NCI-H128 (cell line): ENCODE results near the gene CCDC27.
"Not testable (repeated sequence)": the region's sequence is repeated elsewhere in the genome, so short reads cannot be mapped to it uniquely, and the experiment has no call there.

Source experiments
- DNase-seq: peaks from one replicate; lab custom pipeline; 2025; ENCODE audit not compliant: unreplicated experiment; lab: John Stamatoyannopoulos, UW

Gene CCDC27

GRCh38 chr1:3735027-3735681 is 17.1 kb upstream of the CCDC27 start:
- no peak for DNase-seq

GRCh38 chr1:3735688-3736087 is 16.6 kb upstream of the CCDC27 start:
- no peak for DNase-seq

- no peak for DNase-seq
These were observed 16.1 kb upstream of the CCDC27 start for GRCh38 chr1:3736131-3736561.

DNA sequence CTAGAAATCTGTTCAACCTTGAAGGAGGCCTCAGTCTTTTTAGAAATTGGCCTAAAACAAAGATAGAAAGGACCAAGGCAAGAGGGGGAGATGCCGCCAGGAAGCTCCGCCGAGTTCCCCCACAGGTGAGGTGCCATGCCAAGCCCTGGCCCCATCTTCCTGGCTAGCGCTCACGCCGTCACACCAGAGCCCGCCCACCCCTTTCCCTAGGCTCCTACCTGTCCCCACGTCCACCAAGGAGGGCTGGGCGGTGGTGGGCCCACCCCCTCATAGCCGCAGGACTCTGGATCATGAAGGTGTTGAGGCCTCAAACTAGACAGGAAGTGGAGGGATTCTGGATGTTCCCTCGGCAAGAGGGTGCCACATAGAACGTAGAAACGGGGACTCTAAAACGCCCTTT is 15.5 kb upstream of the CCDC27 start:
- DNase-seq, result no peak

- no peak for DNase-seq
These were observed 13.3 kb upstream of the CCDC27 start for GRCh38 chr1:3738943-3739342.

DNA sequence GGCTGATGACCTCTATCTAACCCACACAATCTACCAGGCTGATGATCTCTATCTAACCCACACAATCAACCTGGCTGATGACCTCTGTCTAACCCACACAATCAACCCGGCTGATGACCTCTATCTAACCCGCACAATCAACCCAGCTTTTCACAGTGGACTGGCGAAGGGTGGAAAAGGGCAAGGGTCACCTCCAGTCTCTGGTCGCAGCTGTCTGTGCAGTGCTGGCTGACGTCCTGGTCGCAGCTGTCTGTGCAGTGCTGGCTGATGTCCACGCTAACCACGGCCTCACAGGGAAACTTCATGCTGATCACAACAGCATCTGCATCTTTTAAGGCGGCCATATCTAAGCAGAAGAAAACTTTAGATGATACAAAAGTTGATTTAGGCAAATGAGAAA is 12.2 kb upstream of the CCDC27 start:
- no peak for DNase-seq

- DNase-seq, result no peak
These were observed 11.5 kb upstream of the CCDC27 start for GRCh38 chr1:3740752-3741151.

GRCh38 chr1:3741566-3742438 is 10.4 kb upstream of the CCDC27 start:
- DNase-seq, result no peak

GRCh38 chr1:3742439-3743298 is 9.6 kb upstream of the CCDC27 start:
- DNase-seq, result no peak

GRCh38 chr1:3743421-3743820 is 8.8 kb upstream of the CCDC27 start:
- no peak for DNase-seq

DNA sequence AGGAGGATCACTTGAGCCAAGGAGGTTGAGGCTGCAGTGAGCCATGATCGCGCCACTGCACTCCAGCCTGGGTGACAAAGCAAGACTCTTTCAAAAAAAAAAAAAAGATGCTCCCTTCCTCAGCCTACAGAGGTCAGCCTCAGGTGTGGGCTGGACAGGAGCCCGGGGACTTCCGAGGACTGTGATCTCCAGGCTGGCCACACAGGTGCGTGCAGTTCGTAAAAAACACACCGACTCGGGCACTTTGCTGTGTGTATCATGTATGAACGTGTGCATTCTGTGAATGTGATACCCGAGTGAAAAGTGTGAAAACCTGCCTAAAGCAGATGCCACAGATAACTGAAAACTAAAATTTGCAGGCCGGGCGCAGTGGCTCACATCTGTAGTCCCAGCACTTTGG is 8.4 kb upstream of the CCDC27 start:
- no peak for DNase-seq

- DNase-seq, result no peak
These were observed 7.6 kb upstream of the CCDC27 start for GRCh38 chr1:3744646-3745045.

DNA sequence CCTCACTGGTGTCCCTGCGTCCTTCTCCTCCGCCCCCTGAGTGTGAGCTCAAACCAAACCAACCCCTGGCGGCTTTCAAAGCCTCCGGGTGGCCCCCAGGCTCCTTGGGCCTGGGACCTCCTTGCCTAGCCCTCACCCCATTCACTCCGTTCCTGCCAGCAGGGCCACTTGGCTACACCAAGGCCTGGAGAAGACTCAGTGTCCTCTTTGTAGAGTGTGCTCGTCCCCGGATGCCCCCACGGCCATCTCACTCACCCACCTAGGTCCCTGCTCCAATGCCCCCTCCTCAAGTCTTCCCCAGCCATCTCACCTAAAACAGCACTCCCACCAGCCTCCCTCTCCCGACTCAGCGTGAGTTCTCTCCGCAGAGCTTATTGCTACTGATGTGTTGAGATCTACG is 7.2 kb upstream of the CCDC27 start:
- no peak for DNase-seq

GRCh38 chr1:3745590-3746381 is 6.5 kb upstream of the CCDC27 start:
- no peak for DNase-seq

DNA sequence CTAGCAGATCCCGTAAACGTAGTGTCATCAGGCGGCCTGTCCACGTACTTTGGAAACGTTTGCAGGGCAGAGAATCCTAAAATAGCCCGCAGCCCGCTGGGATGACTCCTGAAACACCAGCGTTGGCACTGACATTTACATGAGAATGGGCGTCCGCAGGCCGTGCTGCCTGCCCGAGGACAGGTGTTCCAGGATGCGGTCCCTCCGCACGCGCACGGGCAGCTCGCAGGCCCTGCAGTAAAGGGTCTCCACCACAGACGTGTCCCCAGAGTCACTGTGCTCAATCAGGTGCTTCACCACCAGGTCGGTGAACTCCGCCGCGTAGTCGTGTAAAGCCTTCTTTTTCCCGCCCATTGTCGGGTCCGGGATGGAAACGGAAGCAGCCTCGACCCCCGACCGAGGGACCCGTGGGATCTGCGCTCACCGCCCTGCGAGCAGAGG is 5.8 kb upstream of the CCDC27 start:
- DNase-seq, result no peak

DNA sequence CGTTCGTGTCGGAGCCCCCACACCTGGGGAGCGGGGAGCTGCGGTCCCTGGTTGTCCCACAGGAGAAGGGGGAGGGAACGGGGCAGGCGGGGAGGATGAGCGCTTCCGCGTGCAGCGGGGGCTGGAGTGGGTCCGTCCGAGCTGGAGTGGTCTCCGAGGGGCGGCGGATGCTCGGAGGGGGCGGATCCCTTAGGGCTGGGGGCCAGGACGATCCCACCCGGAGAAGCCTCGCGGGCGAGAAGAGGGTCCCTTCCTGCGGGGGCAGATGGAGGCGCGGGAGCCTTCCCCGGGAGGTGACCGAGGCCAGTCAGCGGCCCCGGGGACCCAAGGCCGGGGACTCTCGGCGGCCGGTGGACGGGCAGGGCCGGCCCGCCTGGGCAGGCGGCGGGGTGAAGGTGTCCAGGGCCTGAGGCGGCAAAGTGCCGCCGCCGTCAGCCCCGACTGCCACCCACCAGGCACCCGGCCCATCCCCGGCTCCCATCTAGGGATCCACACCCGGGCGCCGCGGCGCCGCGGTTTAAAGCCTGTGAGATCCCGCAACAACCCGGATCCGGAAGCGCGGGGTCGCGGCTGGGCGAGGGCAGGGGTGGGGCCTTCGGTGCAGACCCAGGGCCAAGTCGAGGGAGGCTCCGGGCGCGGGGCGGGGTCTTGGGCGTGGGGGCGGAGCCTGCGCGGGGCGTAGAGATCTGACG is 5.3 kb upstream of the CCDC27 start:
- peak; percentile 67 for DNase-seq

GRCh38 chr1:3747522-3747848 is 4.8 kb upstream of the CCDC27 start:
- no peak for DNase-seq

- DNase-seq, result no peak
These were observed 4.3 kb upstream of the CCDC27 start for GRCh38 chr1:3747903-3748302.

- DNase-seq, result not testable (repeated sequence)
These were observed 3.8 kb upstream of the CCDC27 start for GRCh38 chr1:3748316-3748900.

DNA sequence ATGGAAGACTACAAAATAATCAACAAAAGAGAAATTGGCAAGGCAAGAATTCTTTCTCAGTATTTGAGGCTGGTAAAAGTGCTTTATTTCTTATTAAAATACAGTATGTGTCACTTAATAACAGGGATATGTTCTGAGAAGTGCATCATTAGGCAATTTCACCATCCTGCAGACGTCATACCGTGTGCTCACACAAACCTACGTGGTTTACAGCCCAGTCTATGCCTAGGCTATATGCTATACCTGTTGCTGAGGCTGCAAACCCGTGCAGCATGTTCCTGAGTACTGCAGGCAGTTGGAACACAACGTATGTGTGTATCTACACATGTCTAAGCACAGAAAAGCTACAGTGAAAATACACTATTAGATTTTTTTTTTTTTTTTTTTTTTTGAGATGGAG is 2.7 kb upstream of the CCDC27 start:
- no peak for DNase-seq
